DMS79 treated with DMSO at 0.1 percent for 48 hours (cell line): ENCODE measurements around the gene MFSD8.
"Not testable (repeated sequence)": the region's sequence is repeated elsewhere in the genome, so short reads cannot be mapped to it uniquely, and the experiment has no call there.

Source experiments
- DNase-seq: peaks from one replicate; lab custom pipeline; 2025; lab: John Stamatoyannopoulos, UW

Gene MFSD8

GRCh38 chr4:127936974-127937373 lies 28.0 kb downstream of the MFSD8 start:
- no peak for DNase-seq

GRCh38 chr4:127931836-127932235 lies 33.1 kb downstream of the MFSD8 start:
- not testable (repeated sequence) for DNase-seq

GRCh38 chr4:127930175-127930574 lies 34.8 kb downstream of the MFSD8 start:
- no peak for DNase-seq

- DNase-seq = not testable (repeated sequence)
These were observed 39.3 kb downstream of the MFSD8 start for GRCh38 chr4:127925720-127926119.

DNA sequence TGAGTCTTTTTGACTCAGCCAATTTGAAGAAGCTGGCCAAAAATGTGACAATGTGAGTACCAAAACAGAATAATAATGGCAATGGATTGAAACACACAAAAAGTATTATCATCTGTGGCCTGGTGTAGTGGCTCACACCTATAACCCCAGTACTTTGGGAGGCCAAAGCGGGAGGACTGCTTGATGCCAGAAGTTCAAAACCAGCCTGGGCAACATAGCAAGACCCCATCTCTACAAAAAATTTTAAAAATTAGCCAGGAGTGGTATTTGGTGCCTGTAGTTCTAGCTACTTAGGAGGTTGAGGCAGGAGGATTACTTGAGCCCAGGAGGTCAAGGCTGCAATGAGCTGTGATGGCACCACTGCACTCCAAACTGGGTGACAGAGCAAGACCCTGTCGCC lies 42.7 kb downstream of the MFSD8 start:
- DNase-seq = no peak

DNA sequence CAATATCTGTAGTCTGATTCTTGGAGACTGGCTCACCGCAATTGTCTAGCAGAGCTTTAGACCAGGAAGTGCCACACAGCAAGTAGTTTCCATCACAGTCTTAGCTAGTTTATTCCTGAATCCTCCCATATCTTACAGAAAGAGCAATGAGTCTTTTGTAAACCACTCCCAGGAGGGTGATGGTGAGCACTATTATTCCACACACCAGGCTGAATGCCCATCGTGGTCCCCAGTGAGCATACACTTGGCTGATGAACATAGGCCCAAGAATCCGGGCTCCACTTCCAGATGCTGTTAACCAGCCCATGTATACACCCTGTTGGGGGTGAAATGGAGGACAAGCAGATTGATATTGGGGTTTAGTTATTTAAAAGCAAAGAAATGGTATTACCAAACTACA lies 44.5 kb downstream of the MFSD8 start:
- no peak for DNase-seq

DNA sequence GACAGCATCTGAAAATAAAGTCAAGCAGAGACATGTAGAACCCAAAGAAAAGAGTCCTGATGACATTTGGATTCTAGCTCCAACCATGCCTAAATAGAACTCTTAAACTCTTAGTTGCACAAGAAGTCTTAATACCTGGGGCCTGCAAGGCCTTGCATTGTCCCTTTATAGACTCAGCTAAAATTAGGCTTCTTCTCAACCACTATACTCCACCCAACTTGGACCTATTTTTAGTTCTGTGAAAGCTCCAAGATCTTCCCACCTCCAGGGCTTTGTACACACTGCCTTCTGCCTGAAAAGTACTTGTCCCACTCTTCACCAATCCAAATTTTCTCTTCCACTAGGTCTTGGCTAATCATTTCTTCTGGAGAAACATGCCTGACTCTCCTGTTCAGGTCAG lies 47.8 kb downstream of the MFSD8 start:
- no peak for DNase-seq

GRCh38 chr4:127916512-127916911 lies 48.5 kb downstream of the MFSD8 start:
- no peak for DNase-seq

DNA sequence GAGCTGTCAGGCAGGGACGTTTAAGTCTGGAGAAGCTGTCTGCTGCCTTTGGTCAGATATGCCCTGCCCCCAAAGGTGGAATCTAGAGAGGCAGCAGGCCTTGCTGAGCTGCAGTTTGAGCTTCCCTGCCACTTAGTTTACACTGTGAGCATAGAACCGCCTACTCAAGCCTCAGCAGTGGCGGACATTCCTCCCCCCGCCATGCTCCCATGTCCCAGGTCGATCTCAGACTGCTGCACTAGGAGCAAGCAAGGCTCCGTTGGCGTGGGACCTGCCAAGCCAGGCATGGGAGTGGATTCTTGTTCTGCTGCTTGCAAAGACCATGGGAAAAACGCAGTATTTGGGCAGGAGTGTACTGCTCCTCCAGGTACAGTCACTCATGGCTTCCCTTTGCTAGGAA lies 59.9 kb downstream of the MFSD8 start:
- DNase-seq = no peak

- not testable (repeated sequence) for DNase-seq
These were observed 65.3 kb downstream of the MFSD8 start for GRCh38 chr4:127899682-127900081.

- DNase-seq = no peak
These were observed 68.4 kb downstream of the MFSD8 start for GRCh38 chr4:127896528-127896927.

DNA sequence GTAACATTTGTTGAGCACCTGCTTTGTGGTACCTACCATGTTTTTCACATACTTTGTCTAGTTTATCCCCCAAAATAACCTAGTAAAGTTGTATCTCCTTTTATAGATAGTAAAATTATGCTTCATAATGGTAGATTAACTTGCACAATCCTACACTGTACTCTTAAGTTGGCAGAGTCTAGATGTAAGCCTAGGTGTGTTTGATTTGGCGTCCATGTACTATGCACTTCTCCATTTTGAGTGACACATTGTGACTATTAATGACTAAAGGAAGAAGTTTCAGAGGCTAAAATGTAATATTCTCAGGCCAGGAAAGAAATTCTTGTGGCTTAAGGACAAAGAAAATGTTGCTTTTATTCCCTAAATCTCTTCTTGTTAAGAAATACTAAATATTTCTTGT lies 68.9 kb downstream of the MFSD8 start:
- DNase-seq = no peak

- DNase-seq = no peak
These were observed 75.1 kb downstream of the MFSD8 start for GRCh38 chr4:127889903-127890302.

DNA sequence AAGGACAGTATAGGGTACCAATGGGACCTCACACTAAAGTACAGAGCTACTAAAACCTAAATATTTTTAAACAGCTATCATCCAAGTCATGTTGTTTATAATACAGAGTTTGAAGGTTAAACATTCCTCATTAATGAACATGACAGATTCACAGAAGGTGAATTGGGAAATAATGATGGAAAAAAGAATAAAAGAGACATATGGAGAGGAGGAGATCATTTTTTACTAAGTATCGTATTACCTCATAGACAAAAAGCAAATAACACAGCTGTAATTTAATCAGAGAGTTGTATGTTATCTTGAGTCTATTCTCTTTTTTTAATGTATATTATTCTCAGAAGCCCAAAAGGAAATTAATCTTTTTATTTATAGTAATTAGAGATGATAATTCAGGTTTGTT lies 76.4 kb downstream of the MFSD8 start:
- no peak for DNase-seq

- DNase-seq = no peak
These were observed 83.5 kb downstream of the MFSD8 start for GRCh38 chr4:127881563-127881864.

DNA sequence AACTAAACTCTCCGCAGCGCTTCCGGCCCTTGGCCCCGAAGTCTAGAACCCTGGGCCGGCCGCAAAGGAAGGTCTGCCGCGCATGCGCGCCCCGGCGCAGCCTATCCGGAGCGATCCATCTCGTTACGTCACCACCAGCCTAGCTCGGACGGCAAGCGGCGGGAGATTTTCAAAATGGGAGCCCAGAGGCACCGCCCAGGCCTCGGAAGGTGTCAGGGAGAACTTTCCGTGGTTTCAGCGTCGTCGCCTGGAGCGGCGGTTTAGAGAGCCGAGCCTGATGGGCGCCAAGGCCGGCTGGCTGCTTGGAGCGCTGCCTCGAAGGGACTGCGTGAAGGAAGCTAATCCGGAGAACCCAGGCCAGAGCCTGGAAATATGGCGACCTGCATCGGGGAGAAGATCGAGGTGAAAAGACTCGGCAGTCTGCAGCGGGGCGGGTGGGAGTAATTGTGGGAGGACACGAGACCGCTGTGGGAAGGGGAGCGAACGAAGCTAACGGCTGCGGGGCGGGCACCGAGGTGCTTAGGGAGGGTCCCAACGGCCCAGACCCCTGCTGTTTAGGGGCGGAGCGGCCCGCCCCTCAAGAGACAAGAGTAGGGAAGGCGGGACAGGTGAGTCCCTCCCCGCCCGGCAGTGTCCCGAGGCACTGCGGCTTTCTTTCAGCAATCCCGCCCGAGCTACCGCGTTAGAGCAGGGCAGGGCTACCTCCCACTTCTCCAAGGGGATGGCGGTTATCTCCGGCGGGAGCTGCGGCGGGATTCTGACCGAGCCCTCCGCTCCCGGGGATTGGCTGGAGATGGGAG lies 84.0 kb downstream of the MFSD8 start, which contains the start of gene PLK4:
Gene PLK4, plus strand, starts transcription at position 131 of the 800 bp plus-strand sequence. Its CDS starts 242 bp downstream, at position 373.
- peak; percentile 79 for DNase-seq

GRCh38 chr4:127875791-127876190 lies 89.2 kb downstream of the MFSD8 start:
- no peak for DNase-seq

DNA sequence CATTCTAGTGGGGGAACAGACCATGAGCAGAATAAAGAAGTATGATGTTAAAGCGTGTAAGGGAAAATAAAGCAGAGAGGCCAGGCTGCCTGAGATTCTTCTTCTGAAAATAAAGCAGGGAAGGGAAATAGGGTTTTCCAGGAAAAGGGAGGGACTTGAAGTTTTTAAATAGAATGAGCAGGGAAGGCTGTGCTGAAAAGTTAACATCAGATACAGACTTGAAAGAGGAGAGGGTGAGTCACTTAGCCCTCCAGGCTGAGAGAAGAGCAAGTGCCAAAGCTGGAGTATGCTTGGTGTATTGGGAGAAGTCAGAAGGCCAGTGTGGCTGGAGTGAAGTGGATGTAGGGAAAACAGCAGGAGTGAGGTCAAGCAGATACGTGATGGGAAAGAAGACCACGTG lies 94.3 kb downstream of the MFSD8 start:
- no peak for DNase-seq

GRCh38 chr4:127870281-127870680 lies 94.7 kb downstream of the MFSD8 start:
- DNase-seq = no peak

DNA sequence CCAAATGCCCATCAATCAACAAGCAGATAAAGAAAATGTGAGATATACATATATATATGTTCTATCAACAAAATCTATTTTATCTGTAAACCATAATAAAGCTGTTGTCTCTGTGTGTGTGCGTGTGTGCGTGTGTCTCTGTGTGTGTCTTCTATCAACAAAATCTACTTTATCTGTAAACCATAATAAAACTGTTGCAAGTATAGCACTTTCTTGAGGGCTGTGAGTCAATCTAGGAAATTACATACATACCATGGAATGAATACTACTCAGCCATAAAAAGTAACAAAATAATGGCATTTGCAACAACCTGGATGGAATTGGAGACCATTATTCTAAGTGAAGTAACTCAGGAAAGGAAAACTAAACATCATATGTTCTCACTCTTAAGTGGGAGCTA lies 96.8 kb downstream of the MFSD8 start:
- no peak for DNase-seq
